ENCODE measurements around the gene RTCB. TPM values are rescaled to one million over a fixed set of nuclear protein-coding genes. Genes with fewer than 3 reads are reported as not detected.

Gene RTCB
- total and polyA plus RNA-seq, 2 donors from 2014 or later: 69.7 to 82.4 TPM

- peak in 2 of 5 donors; percentile 46 to 66 for DNase-seq
- no peaks in the 10 kb centered on the region for H3K27me3 ChIP-seq (ENCODE audit: control insufficient read depth, insufficient read depth, low read length)
- no peak overlapping the region for H3K9ac ChIP-seq (ENCODE audit: low read length in 3 of 3)
- no peak for FAIRE-seq
- no peaks in the 10 kb centered on the region for H3K9me3 ChIP-seq (ENCODE audit: control insufficient read depth in 2 of 3, insufficient read depth in 1 of 3, low read length in 3 of 3)
- no peaks in the 10 kb centered on the region for H3K4me1 ChIP-seq (ENCODE audit: control insufficient read depth in 2 of 3, insufficient read depth in 2 of 3, low read depth in 1 of 3, low read length in 3 of 3)
- peak; percentile 23 for TF ChIP-seq CTCF (IDR thresholded peaks at IDR 0.05; ENCODE audit: borderline replicate concordance, extremely low read depth, insufficient read depth)
- no peaks in the 10 kb centered on the region for H3K36me3 ChIP-seq (ENCODE audit: control insufficient read depth in 2 of 3, insufficient read depth in 3 of 3, low read length in 3 of 3)
- no peak overlapping the region for H3K27ac ChIP-seq (ENCODE audit: low read depth in 2 of 2, low read length in 2 of 2)
- intact Hi-C loops (cut with DNase I): no loop called here
- H3K4me3 ChIP-seq (ENCODE audit: low read length in 3 of 3): no peak overlapping the region
Observed at GRCh38 chr22:32355760-32356159, 56.3 kb downstream of the RTCB start.

- DNase-seq (peak in 1 of 5 donors; percentile 45), FAIRE-seq (no peak)
- Histone ChIP-seq H3K36me3 (ENCODE audit: control insufficient read depth in 2 of 3, insufficient read depth in 3 of 3, low read length in 3 of 3) (no peaks in the 10 kb centered on the region), H3K4me3 (ENCODE audit: low read length in 3 of 3) (peak overlapping the region in 2 of 3 donors; percentile 14), H3K9me3 (ENCODE audit: control insufficient read depth in 2 of 3, insufficient read depth in 1 of 3, low read length in 3 of 3) (no peaks in the 10 kb centered on the region), H3K4me1 (ENCODE audit: control insufficient read depth in 2 of 3, insufficient read depth in 2 of 3, low read depth in 1 of 3, low read length in 3 of 3) (no peaks in the 10 kb centered on the region), H3K27me3 (ENCODE audit: control insufficient read depth, insufficient read depth, low read length) (no peaks in the 10 kb centered on the region), H3K9ac (ENCODE audit: low read length in 3 of 3) (no peak overlapping the region), H3K27ac (ENCODE audit: low read depth in 2 of 2, low read length in 2 of 2) (peak overlapping the region in 1 of 2 donors; percentile 75)
- TF ChIP-seq CTCF (IDR thresholded peaks at IDR 0.05; ENCODE audit: borderline replicate concordance, extremely low read depth, insufficient read depth): no peak
- intact Hi-C loops (cut with DNase I): no loop called here
Observed at GRCh38 chr22:32354360-32355351, 57.4 kb downstream of the RTCB start.

GRCh38 chr22:32353840-32354239 is 58.2 kb downstream of the RTCB start:
- Histone ChIP-seq H3K27me3 (ENCODE audit: control insufficient read depth, insufficient read depth, low read length) (no peaks in the 10 kb centered on the region), H3K4me3 (ENCODE audit: low read length in 3 of 3) (no peak overlapping the region), H3K9me3 (ENCODE audit: control insufficient read depth in 2 of 3, insufficient read depth in 1 of 3, low read length in 3 of 3) (no peaks in the 10 kb centered on the region), H3K9ac (ENCODE audit: low read length in 3 of 3) (no peak overlapping the region), H3K36me3 (ENCODE audit: control insufficient read depth in 2 of 3, insufficient read depth in 3 of 3, low read length in 3 of 3) (no peaks in the 10 kb centered on the region), H3K4me1 (ENCODE audit: control insufficient read depth in 2 of 3, insufficient read depth in 2 of 3, low read depth in 1 of 3, low read length in 3 of 3) (no peaks in the 10 kb centered on the region), H3K27ac (ENCODE audit: low read depth in 2 of 2, low read length in 2 of 2) (no peak overlapping the region)
- intact Hi-C loops (cut with DNase I): no loop called here
- no peak for DNase-seq
- no peak for TF ChIP-seq CTCF (IDR thresholded peaks at IDR 0.05; ENCODE audit: borderline replicate concordance, extremely low read depth, insufficient read depth)
- FAIRE-seq: no peak
